ENCODE data around the gene ZDHHC18.

ZDHHC18 gene

GRCh38 chr1:26787381-26787705 lies 39.1 kb upstream of the ZDHHC18 start:
- no peak for TF ChIP-seq CTCF (IDR thresholded peaks at IDR 0.05; ENCODE audit: control extremely low read depth, extremely low read depth, low read depth, missing control alignments)
- DNase-seq (ENCODE audit: extremely low spot score) = peak; percentile 83
- ChIA-PET POLR2A (no interaction called here), CTCF (interaction anchor here (0.9 to 9.7 kb wide), 16 partner anchors 9 to 287 kb away, joined by 3 to 257 read pairs (median 26); no protein-coding TSS in a partner anchor)

- DNase-seq (ENCODE audit: extremely low spot score) = peak; percentile 93
- ChIA-PET POLR2A (interaction anchor here (0.5 to 1.1 kb wide), 2 partner anchors 205 to 287 kb away, joined by 3 to 4 read pairs; no protein-coding TSS in a partner anchor), CTCF (interaction anchor here (0.8 to 9.7 kb wide), 45 partner anchors 10 to 287 kb away, joined by 3 to 257 read pairs (median 6); partner anchors contain the start of gene GPN2)
- TF ChIP-seq CTCF (IDR thresholded peaks at IDR 0.05; ENCODE audit: control extremely low read depth, extremely low read depth, low read depth, missing control alignments) = no peak
Measured at GRCh38 chr1:26787706-26788514, 38.6 kb upstream of the ZDHHC18 start, which contains the start of gene PIGV. Gene PIGV, plus strand, starts transcription at chr1:26787950. Its CDS starts 2,866 bp downstream, at chr1:26790816.

- no peak for TF ChIP-seq CTCF (IDR thresholded peaks at IDR 0.05; ENCODE audit: control extremely low read depth, extremely low read depth, low read depth, missing control alignments)
- no peak for DNase-seq (ENCODE audit: extremely low spot score)
- POLR2A ChIA-PET = interaction anchor here (0.5 to 1.1 kb wide), 4 partner anchors 96 to 287 kb away, joined by 3 to 4 read pairs (median 3); no protein-coding TSS in a partner anchor
- CTCF ChIA-PET = interaction anchor here (0.6 to 9.7 kb wide), 62 partner anchors 10 to 299 kb away, joined by 3 to 257 read pairs (median 5); partner anchors contain the start of gene GPN2
Measured at GRCh38 chr1:26788515-26788785, 38.0 kb upstream of the ZDHHC18 start.

- CTCF ChIA-PET = interaction anchor here (0.6 to 9.7 kb wide), 64 partner anchors 11 to 300 kb away, joined by 3 to 257 read pairs (median 5); partner anchors contain the start of gene GPN2
- peak; percentile 86 for TF ChIP-seq CTCF (IDR thresholded peaks at IDR 0.05; ENCODE audit: control extremely low read depth, extremely low read depth, low read depth, missing control alignments)
- DNase-seq (ENCODE audit: extremely low spot score) = peak; percentile 79
- POLR2A ChIA-PET = interaction anchor here (0.5 to 1.1 kb wide), 4 partner anchors 97 to 288 kb away, joined by 3 to 4 read pairs (median 3); no protein-coding TSS in a partner anchor
Measured at GRCh38 chr1:26788836-26789611, 37.5 kb upstream of the ZDHHC18 start.

GRCh38 chr1:26789612-26789865 lies 36.9 kb upstream of the ZDHHC18 start:
- POLR2A ChIA-PET = interaction anchor here (1.0 kb wide), 1 partner anchor 98 kb away, joined by 3 read pairs; no protein-coding TSS in a partner anchor
- CTCF ChIA-PET = interaction anchor here (0.7 to 9.7 kb wide), 32 partner anchors 9 to 289 kb away, joined by 3 to 257 read pairs (median 8); no protein-coding TSS in a partner anchor
- DNase-seq (ENCODE audit: extremely low spot score) = no peak
- no peak for TF ChIP-seq CTCF (IDR thresholded peaks at IDR 0.05; ENCODE audit: control extremely low read depth, extremely low read depth, low read depth, missing control alignments)

GRCh38 chr1:26789931-26790330 lies 36.6 kb upstream of the ZDHHC18 start:
- DNase-seq (ENCODE audit: extremely low spot score) = no peak
- ChIA-PET POLR2A (no interaction called here), CTCF (interaction anchor here (0.7 to 9.7 kb wide), 29 partner anchors 9 to 289 kb away, joined by 3 to 257 read pairs (median 9); no protein-coding TSS in a partner anchor)
- no peak for TF ChIP-seq CTCF (IDR thresholded peaks at IDR 0.05; ENCODE audit: control extremely low read depth, extremely low read depth, low read depth, missing control alignments)
